Posterior cingulate gyrus (tissue), 11 donors: ENCODE data around the gene GSTM5.
"Not testable (repeated sequence)": the region's sequence is repeated elsewhere in the genome, so short reads cannot be mapped to it uniquely, and the experiment has no call there.

Source experiments
- DNase-seq, 10 donors: peaks; one replicate each; pipeline versions ENCODE4 v3.0.0 to v3.0.0-alpha.2; 2020 to 2021; ENCODE audit warnings: mixed read lengths in 3 of 10
- intact Hi-C: fragments of 100-400 bp; cut with DNase I; formaldehyde crosslinking; loops from one replicate; pipeline ENCODE4 v1.15.1; 2023

GSTM5 gene

GRCh38 chr1:109694400-109694799 lies 17.7 kb upstream of the GSTM5 start:
- intact Hi-C loops, result not testable (repeated sequence)

GRCh38 chr1:109695138-109695537 lies 16.9 kb upstream of the GSTM5 start:
- intact Hi-C loops, result not testable (repeated sequence)

More at GRCh38 chr1:109694400-109694799, 17.7 kb upstream of the GSTM5 start:
- DNase-seq, result not testable (repeated sequence)

GRCh38 chr1:109697066-109697465 lies 15.0 kb upstream of the GSTM5 start:
- no peak for DNase-seq
- intact Hi-C loops, result no loop called here

More at GRCh38 chr1:109695138-109695537, 16.9 kb upstream of the GSTM5 start:
- not testable (repeated sequence) for DNase-seq

- intact Hi-C loops, DNase-seq: not testable (repeated sequence)
Measured at GRCh38 chr1:109697861-109698260, 14.2 kb upstream of the GSTM5 start.

- intact Hi-C loops, DNase-seq: not testable (repeated sequence)
Measured at GRCh38 chr1:109702940-109703339, 9.1 kb upstream of the GSTM5 start.

GRCh38 chr1:109704173-109704572 lies 7.9 kb upstream of the GSTM5 start:
- intact Hi-C loops, result no loop called here
- no peak for DNase-seq

GRCh38 chr1:109705411-109705810 lies 6.6 kb upstream of the GSTM5 start:
- DNase-seq, result no peak
- intact Hi-C loops, result no loop called here

GRCh38 chr1:109708949-109709348 lies 3.1 kb upstream of the GSTM5 start:
- intact Hi-C loops, DNase-seq: not testable (repeated sequence)

- intact Hi-C loops, DNase-seq: not testable (repeated sequence)
Measured at GRCh38 chr1:109709822-109710221, 2.2 kb upstream of the GSTM5 start.

- DNase-seq, result no peak
- intact Hi-C loops, result no loop called here
Measured at GRCh38 chr1:109712321-109712864, 342 bp downstream of the GSTM5 start.

- intact Hi-C loops, result no loop called here
- no peak for DNase-seq
Measured at GRCh38 chr1:109713636-109714035, 1.6 kb downstream of the GSTM5 start.

- intact Hi-C loops, result no loop called here
- DNase-seq, result no peak
Measured at GRCh38 chr1:109714661-109715372, 2.8 kb downstream of the GSTM5 start.

GRCh38 chr1:109716121-109716520 lies 4.1 kb downstream of the GSTM5 start:
- intact Hi-C loops, result no loop called here
- no peak for DNase-seq

- intact Hi-C loops, result no loop called here
- DNase-seq, result no peak
Measured at GRCh38 chr1:109716570-109717090, 4.6 kb downstream of the GSTM5 start.

GRCh38 chr1:109717729-109718128 lies 5.7 kb downstream of the GSTM5 start:
- DNase-seq, result no peak
- intact Hi-C loops, result no loop called here

- DNase-seq, result no peak
- intact Hi-C loops, result no loop called here
Measured at GRCh38 chr1:109718495-109718894, 6.4 kb downstream of the GSTM5 start.

GRCh38 chr1:109719337-109719837 lies 7.3 kb downstream of the GSTM5 start:
- intact Hi-C loops, result no loop called here
- no peak for DNase-seq

- no peak for DNase-seq
- intact Hi-C loops, result no loop called here
Measured at GRCh38 chr1:109721042-109721441, 9.0 kb downstream of the GSTM5 start.

- no peak for DNase-seq
- intact Hi-C loops, result no loop called here
Measured at GRCh38 chr1:109721971-109722370, 9.9 kb downstream of the GSTM5 start.

- intact Hi-C loops, result no loop called here
- no peak for DNase-seq
Measured at GRCh38 chr1:109722908-109723691, 11.0 kb downstream of the GSTM5 start.

GRCh38 chr1:109724933-109725332 lies 12.9 kb downstream of the GSTM5 start:
- intact Hi-C loops, result no loop called here
- DNase-seq, result no peak
